GM19240 (cell line): Measurements from ENCODE around the gene PRKCE.

Source experiments
- DNase-seq: peaks from one replicate; pipeline ENCODE4 v3.0.0; 2011; ENCODE audit warnings: low spot score; ENCODE audit not compliant: insufficient read length

The PRKCE gene

GRCh38 chr2:46010223-46010924 is 358.9 kb downstream of the PRKCE start:
- DNase-seq: no peak

GRCh38 chr2:46010925-46011490 is 359.5 kb downstream of the PRKCE start:
- DNase-seq: no peak

GRCh38 chr2:46012618-46013240 is 361.3 kb downstream of the PRKCE start:
- no peak for DNase-seq

- DNase-seq: no peak
Measured at GRCh38 chr2:46013726-46014125, 362.3 kb downstream of the PRKCE start.

- DNase-seq: no peak
Measured at GRCh38 chr2:46014911-46015654, 363.6 kb downstream of the PRKCE start.

GRCh38 chr2:46015671-46016070 is 364.2 kb downstream of the PRKCE start:
- no peak for DNase-seq

- no peak for DNase-seq
Measured at GRCh38 chr2:46016091-46016490, 364.6 kb downstream of the PRKCE start.

GRCh38 chr2:46018773-46019591 is 367.5 kb downstream of the PRKCE start:
- DNase-seq: no peak

- no peak for DNase-seq
Measured at GRCh38 chr2:46020416-46020815, 368.9 kb downstream of the PRKCE start.

- no peak for DNase-seq
Measured at GRCh38 chr2:46023165-46023854, 371.8 kb downstream of the PRKCE start.

- DNase-seq: no peak
Measured at GRCh38 chr2:46024146-46024779, 372.8 kb downstream of the PRKCE start.

GRCh38 chr2:46025081-46025480 is 373.6 kb downstream of the PRKCE start:
- no peak for DNase-seq

GRCh38 chr2:46025676-46026075 is 374.2 kb downstream of the PRKCE start:
- no peak for DNase-seq

- DNase-seq: no peak
Measured at GRCh38 chr2:46026431-46026830, 375.0 kb downstream of the PRKCE start.

- no peak for DNase-seq
Measured at GRCh38 chr2:46029332-46029811, 377.9 kb downstream of the PRKCE start.

GRCh38 chr2:46030330-46030729 is 378.9 kb downstream of the PRKCE start:
- no peak for DNase-seq

- no peak for DNase-seq
Measured at GRCh38 chr2:46032161-46032813, 380.8 kb downstream of the PRKCE start.

GRCh38 chr2:46032996-46033395 is 381.5 kb downstream of the PRKCE start:
- no peak for DNase-seq

- DNase-seq: no peak
Measured at GRCh38 chr2:46034535-46034934, 383.1 kb downstream of the PRKCE start.

GRCh38 chr2:46036929-46037328 is 385.5 kb downstream of the PRKCE start:
- DNase-seq: no peak
